HCT116 (cell line): Measurements from ENCODE around the gene NAA60. TPM values are rescaled to one million over a fixed set of nuclear protein-coding genes. Genes with fewer than 3 reads are reported as not detected.

Experiments
- ATAC-seq: fragments of 200-7000 bp; cut with Tn5 transposase; 2 replicates; pipeline ENCODE4 v1.9.1; 2020; ENCODE audit warnings: mild to moderate bottlenecking, moderate library complexity
- BruUV-seq: library from RNA; stranded (reverse); fragments of 400-500 nt; replicated peaks from 2 replicates; lab custom pipeline; 2021; lab: Mats Ljungman, UMichigan
- CTCF ChIA-PET: fragments of 300-600 bp; sonication (Branson Sonifier 250); formaldehyde crosslinking; loops from one replicate; lab custom pipeline; 2021; ENCODE audit warnings: antibody characterized with exemption; lab: Charles Lee
- POLR2A ChIA-PET: fragments of 300-600, 350-600 bp; sonication (Branson Sonifier 250); formaldehyde crosslinking; loops from one replicate; lab custom pipeline; 2021; ENCODE audit warnings: antibody characterized with exemption; lab: Charles Lee
- RAD21 ChIA-PET, 2 experiments: fragments of 300-600 bp; sonication (Branson Sonifier 250); formaldehyde crosslinking; loops; one replicate each; lab custom pipeline; 2023; ENCODE audit warnings: low total read pairs in 2 of 2; ENCODE audit not compliant: uncharacterized antibody in 2 of 2, unreplicated experiment in 2 of 2, low non-redundant PET in 1 of 2; lab: Charles Lee
- DNase-seq: peaks from one replicate; pipeline ENCODE4 v3.0.0-alpha.2; 2010; ENCODE audit warnings: low read depth, low spot score
- H2AFZ ChIP-seq: fragments of 200-600 bp; shearing (Covaris generic), sonication (generic); 2 replicates; pipeline ENCODE4 v1.6.1; 2017; ENCODE audit warnings: low read depth, mixed run types, mixed read lengths, antibody characterized with exemption, low read length; ENCODE audit not compliant: poor library complexity, severe bottlenecking
- H3K27ac ChIP-seq: 2 replicates; pipeline ENCODE4 v1.5.1; 2012; ENCODE audit warnings: low read depth, low read length
- H3K27me3 ChIP-seq: fragments of 200-600 bp; sonication (generic); 2 replicates; pipeline ENCODE4 v1.6.1; 2016; ENCODE audit warnings: mixed run types, low read length, mixed read lengths; ENCODE audit not compliant: insufficient read depth
- H3K36me3 ChIP-seq, 2 experiments: fragments of 200-500 bp in 1 of 2; fragments of 200-600 bp in 1 of 2; sonication (Bioruptor generic) in 1 of 2; sonication (generic) in 1 of 2; 2 replicates each; pipeline versions ENCODE4 v1.5.1 to v1.6.1; 2014 to 2016; ENCODE audit warnings: low read length in 2 of 2, inconsistent platforms in 1 of 2, mixed read lengths in 1 of 2, mixed run types in 1 of 2; ENCODE audit not compliant: insufficient read depth in 2 of 2, control insufficient read depth in 1 of 2
- H3K4me1 ChIP-seq, 2 experiments: fragments of 200-600 bp in 1 of 2; sonication (generic) in 1 of 2; 2 replicates each; pipeline versions ENCODE4 v1.5.1 to v1.6.1; 2012 to 2017; ENCODE audit warnings: low read length in 2 of 2, inconsistent platforms in 1 of 2, mild to moderate bottlenecking in 1 of 2, mixed read lengths in 1 of 2, mixed run types in 1 of 2, moderate library complexity in 1 of 2; ENCODE audit not compliant: insufficient read depth in 2 of 2, control insufficient read depth in 1 of 2
- H3K4me2 ChIP-seq: fragments of 200-600 bp; sonication (generic); 2 replicates; pipeline ENCODE4 v1.6.1; 2017; ENCODE audit warnings: mixed run types, low read length, mixed read lengths
- H3K4me3 ChIP-seq, 2 experiments: fragments of 200-600 bp in 1 of 2; sonication (generic) in 1 of 2; replicated peaks in 1 of 2; 2 replicates each; pipeline ENCODE4 v1.5.1; 2011 to 2016; ENCODE audit warnings: low read length in 2 of 2, control low read depth in 1 of 2, low read depth in 1 of 2, mild to moderate bottlenecking in 1 of 2, mixed read lengths in 1 of 2, mixed run types in 1 of 2
- H3K79me2 ChIP-seq: fragments of 200-600 bp; sonication (generic); 2 replicates; pipeline ENCODE4 v1.6.1; 2017; ENCODE audit warnings: mild to moderate bottlenecking, mixed run types, low read length, moderate library complexity, mixed read lengths; ENCODE audit not compliant: insufficient read depth
- H3K9ac ChIP-seq: fragments of 200-600 bp; sonication (generic); 2 replicates; pipeline ENCODE4 v1.6.1; 2016; ENCODE audit warnings: low read length, mixed read lengths
- H3K9me2 ChIP-seq: fragments of 200-600 bp; sonication (generic), shearing (Covaris generic); 2 replicates; pipeline ENCODE4 v1.6.1; 2017; ENCODE audit warnings: mixed run types, mild to moderate bottlenecking, moderate library complexity; ENCODE audit not compliant: insufficient read depth
- H3K9me3 ChIP-seq, 2 experiments: fragments of 200-500 bp in 1 of 2; fragments of 200-600 bp in 1 of 2; sonication (Bioruptor generic) in 1 of 2; sonication (generic) in 1 of 2; 2 replicates each; pipeline ENCODE4 v1.6.1; 2014 to 2017; ENCODE audit warnings: low read length in 2 of 2, mixed read lengths in 2 of 2, inconsistent platforms in 1 of 2, low read depth in 1 of 2, mild to moderate bottlenecking in 1 of 2, mixed run types in 1 of 2, moderate library complexity in 1 of 2; ENCODE audit not compliant: control insufficient read depth in 1 of 2, insufficient read depth in 1 of 2
- H4K20me1 ChIP-seq: fragments of 200-600 bp; sonication (generic), shearing (Covaris generic); 2 replicates; pipeline ENCODE4 v1.6.1; 2017; ENCODE audit warnings: mixed run types, mild to moderate bottlenecking, moderate library complexity; ENCODE audit not compliant: insufficient read depth
- ATF3 ChIP-seq: IDR thresholded peaks from 2 replicates; pipeline ENCODE4 v1.6.1; 2012
- EGR1 ChIP-seq: IDR thresholded peaks from 2 replicates; pipeline ENCODE4 v1.6.1; 2012; ENCODE audit warnings: low read depth
- ELF1 ChIP-seq: IDR thresholded peaks from 2 replicates; pipeline ENCODE4 v1.6.1; 2012; ENCODE audit warnings: low read depth, borderline replicate concordance
- EZH2 ChIP-seq: fragments of 200-600 bp; sonication (generic); IDR thresholded peaks from 2 replicates; pipeline ENCODE4 v1.6.1; 2017; ENCODE audit warnings: antibody characterized with exemption, mixed run types
- EZH2phosphoT487 ChIP-seq: fragments of 200-600 bp; IDR thresholded peaks from 2 replicates; pipeline ENCODE4 v1.6.1; 2018; ENCODE audit warnings: antibody characterized with exemption, borderline replicate concordance
- JUND ChIP-seq: IDR thresholded peaks from 2 replicates; pipeline ENCODE4 v1.6.1; 2012
- MAX ChIP-seq: IDR thresholded peaks from 2 replicates; pipeline ENCODE4 v1.6.1; 2012
- POLR2A ChIP-seq: IDR thresholded peaks from 2 replicates; pipeline ENCODE4 v1.7.0; 2011; ENCODE audit warnings: borderline replicate concordance; ENCODE audit not compliant: insufficient read depth, insufficient read length; ENCODE audit errors: extremely low read depth
- POLR2AphosphoS5 ChIP-seq: IDR thresholded peaks from 2 replicates; pipeline ENCODE4 v1.6.1; 2011; ENCODE audit warnings: mild to moderate bottlenecking, low read depth, low read length, moderate library complexity
- RAD21 ChIP-seq: IDR thresholded peaks from 2 replicates; pipeline ENCODE4 v1.6.1; 2012; ENCODE audit warnings: low read depth, mild to moderate bottlenecking
- SIN3A ChIP-seq: IDR thresholded peaks from 2 replicates; pipeline ENCODE4 v1.6.1; 2012; ENCODE audit warnings: low read depth
- SP1 ChIP-seq: IDR thresholded peaks from 2 replicates; pipeline ENCODE4 v1.6.1; 2012; ENCODE audit warnings: low read depth
- TCF7L2 ChIP-seq: IDR thresholded peaks from 2 replicates; pipeline ENCODE4 v1.7.0; 2011; ENCODE audit warnings: borderline replicate concordance, inconsistent platforms; ENCODE audit not compliant: insufficient read depth, insufficient read length; ENCODE audit errors: extremely low read depth
- YY1 ChIP-seq: IDR thresholded peaks from 2 replicates; pipeline ENCODE4 v1.6.1; 2011; ENCODE audit warnings: low read length, low read depth, moderate library complexity, mild to moderate bottlenecking; ENCODE audit not compliant: insufficient replicate concordance; ENCODE audit errors: extremely low read depth
- ZFX ChIP-seq: fragments of 450-650 bp; IDR thresholded peaks from 2 replicates; pipeline ENCODE4 v1.6.1; 2017
- ZNF274 ChIP-seq: fragments of 200-500 bp; sonication (Bioruptor generic); IDR thresholded peaks from 2 replicates; pipeline ENCODE4 v1.6.1; 2014; ENCODE audit warnings: mild to moderate bottlenecking, low read depth, low read length, inconsistent platforms
- intact Hi-C: fragments of 100-400 bp; cut with micrococcal nuclease; formaldehyde crosslinking; loops from 2 replicates; pipeline ENCODE4 v1.10.0; 2022
- total RNA-seq: library from RNA; stranded (reverse); gene quantifications from one replicate; pipeline ENCODE4 v1.2.1, GENCODE V29; 2021; ENCODE audit not compliant: unreplicated experiment
- TF ChIP-seq, protein P1 (sequence below): IDR thresholded peaks from 2 replicates; pipeline ENCODE4 v1.6.1; 2012; ENCODE audit warnings: low read depth

The NAA60 gene
- total RNA-seq, 1 experiment from 2014 or later = 32.2 TPM

GRCh38 chr16:3479654-3480216, 36.3 kb downstream of the NAA60 start:
- H3K4me3 ChIP-seq = no peak overlapping the region
- H3K9me2 ChIP-seq = no peaks in the 10 kb centered on the region
- H3K79me2 ChIP-seq = peaks cover 51% of the 10 kb centered on the region
- TF ChIP-seq SP1 (no peak), JUND (no peak)
- intact Hi-C loops = no loop called here
- H3K27me3 ChIP-seq = no peaks in the 10 kb centered on the region
- H2AFZ ChIP-seq = no peak overlapping the region
- ATAC-seq (no peak), DNase-seq (no peak)
- H4K20me1 ChIP-seq = no peaks in the 10 kb centered on the region
- ChIA-PET POLR2A (no interaction called here), RAD21 (no interaction called here), CTCF (no interaction called here)
- H3K27ac ChIP-seq = no peak overlapping the region
- H3K4me1 ChIP-seq = no peaks in the 10 kb centered on the region
- no TSS peak for BruUV-seq
- H3K9me3 ChIP-seq = no peaks in the 10 kb centered on the region
- peaks cover 17 to 24% of the 10 kb centered on the region in 2 experiments for H3K36me3 ChIP-seq
- H3K9ac ChIP-seq = no peak overlapping the region
- no peak overlapping the region for H3K4me2 ChIP-seq

GRCh38 chr16:3480901-3481695, 37.6 kb downstream of the NAA60 start:
- DNase-seq (no peak), ATAC-seq (no peak)
- intact Hi-C loops = no loop called here
- Histone ChIP-seq H3K27me3 (no peaks in the 10 kb centered on the region), H3K9me3 (no peaks in the 10 kb centered on the region), H3K27ac (no peak overlapping the region), H3K79me2 (peaks cover 39% of the 10 kb centered on the region), H4K20me1 (no peaks in the 10 kb centered on the region), H3K4me3 (no peak overlapping the region), H3K4me2 (no peak overlapping the region), H2AFZ (no peak overlapping the region), H3K9ac (no peak overlapping the region; the same call in 1 of the 2 replicates), H3K4me1 (no peaks in the 10 kb centered on the region), H3K9me2 (no peaks in the 10 kb centered on the region), H3K36me3 (peaks cover 17 to 25% of the 10 kb centered on the region in 2 experiments; a peak in 3 of 4 replicates)
- BruUV-seq = no TSS peak
- CTCF ChIA-PET = no interaction called here
- RAD21 ChIA-PET = no interaction called here
- POLR2A ChIA-PET = no interaction called here
- no peak for TF ChIP-seq SIN3A
- TF ChIP-seq MAX = no peak
- no peak for TF ChIP-seq ELF1
- TF ChIP-seq, protein P1, sequence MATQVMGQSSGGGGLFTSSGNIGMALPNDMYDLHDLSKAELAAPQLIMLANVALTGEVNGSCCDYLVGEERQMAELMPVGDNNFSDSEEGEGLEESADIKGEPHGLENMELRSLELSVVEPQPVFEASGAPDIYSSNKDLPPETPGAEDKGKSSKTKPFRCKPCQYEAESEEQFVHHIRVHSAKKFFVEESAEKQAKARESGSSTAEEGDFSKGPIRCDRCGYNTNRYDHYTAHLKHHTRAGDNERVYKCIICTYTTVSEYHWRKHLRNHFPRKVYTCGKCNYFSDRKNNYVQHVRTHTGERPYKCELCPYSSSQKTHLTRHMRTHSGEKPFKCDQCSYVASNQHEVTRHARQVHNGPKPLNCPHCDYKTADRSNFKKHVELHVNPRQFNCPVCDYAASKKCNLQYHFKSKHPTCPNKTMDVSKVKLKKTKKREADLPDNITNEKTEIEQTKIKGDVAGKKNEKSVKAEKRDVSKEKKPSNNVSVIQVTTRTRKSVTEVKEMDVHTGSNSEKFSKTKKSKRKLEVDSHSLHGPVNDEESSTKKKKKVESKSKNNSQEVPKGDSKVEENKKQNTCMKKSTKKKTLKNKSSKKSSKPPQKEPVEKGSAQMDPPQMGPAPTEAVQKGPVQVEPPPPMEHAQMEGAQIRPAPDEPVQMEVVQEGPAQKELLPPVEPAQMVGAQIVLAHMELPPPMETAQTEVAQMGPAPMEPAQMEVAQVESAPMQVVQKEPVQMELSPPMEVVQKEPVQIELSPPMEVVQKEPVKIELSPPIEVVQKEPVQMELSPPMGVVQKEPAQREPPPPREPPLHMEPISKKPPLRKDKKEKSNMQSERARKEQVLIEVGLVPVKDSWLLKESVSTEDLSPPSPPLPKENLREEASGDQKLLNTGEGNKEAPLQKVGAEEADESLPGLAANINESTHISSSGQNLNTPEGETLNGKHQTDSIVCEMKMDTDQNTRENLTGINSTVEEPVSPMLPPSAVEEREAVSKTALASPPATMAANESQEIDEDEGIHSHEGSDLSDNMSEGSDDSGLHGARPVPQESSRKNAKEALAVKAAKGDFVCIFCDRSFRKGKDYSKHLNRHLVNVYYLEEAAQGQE = no peak
- TF ChIP-seq ZFX = no peak
- TF ChIP-seq ATF3 = no peak
- TF ChIP-seq SP1 = no peak
- TF ChIP-seq POLR2AphosphoS5 = no peak
- TF ChIP-seq YY1 = no peak
- no peak for TF ChIP-seq EZH2phosphoT487
- no peak for TF ChIP-seq JUND
- TF ChIP-seq ZNF274 = no peak
- TF ChIP-seq POLR2A = no peak
- TF ChIP-seq EZH2 = no peak
- no peak for TF ChIP-seq RAD21
- TF ChIP-seq EGR1 = no peak
- no peak for TF ChIP-seq TCF7L2
